Bronchial epithelial cell (primary cell): ENCODE data around the gene SH3TC2. TPM values are rescaled to one million over a fixed set of nuclear protein-coding genes. Genes with fewer than 3 reads are reported as not detected.
A peak's percentile ranks its signal among the peaks of the same experiment; 100 is the strongest.

Source experiments
- DNase-seq: peaks from one replicate; pipeline ENCODE4 v3.0.0-alpha.2; 2010; ENCODE audit warnings: low read depth
- FAIRE-seq: peaks from 2 replicates; lab custom pipeline; 2011; peaks lifted over from hg19 to GRCh38; lab: Jason Lieb, UNC
- H3K27me3 ChIP-seq: 2 replicates; pipeline ENCODE4 v1.5.1; 2011; ENCODE audit warnings: low read length; ENCODE audit not compliant: control insufficient read depth, insufficient read depth
- H3K36me3 ChIP-seq: 2 replicates; pipeline ENCODE4 v1.5.1; 2011; ENCODE audit warnings: low read length; ENCODE audit not compliant: control insufficient read depth, insufficient read depth
- H3K4me3 ChIP-seq: 2 replicates; pipeline ENCODE4 v1.5.1; 2011; ENCODE audit warnings: mild to moderate bottlenecking, low read depth, low read length, control low read depth
- CTCF ChIP-seq: IDR thresholded peaks from 2 replicates; pipeline ENCODE4 v1.5.1; 2011; ENCODE audit warnings: mild to moderate bottlenecking, moderate library complexity, low read length, control low read depth, inconsistent platforms; ENCODE audit not compliant: insufficient read depth, severe bottlenecking
- total RNA-seq: library from RNA; depleted of rRNA; stranded (reverse); fragments of >200 nt; gene quantifications from 2 replicates; pipeline ENCODE4 v1.2.1, GENCODE V29; 2014

SH3TC2 gene
- total RNA-seq, 1 donor from 2014 or later, result 4.7 TPM

DNA sequence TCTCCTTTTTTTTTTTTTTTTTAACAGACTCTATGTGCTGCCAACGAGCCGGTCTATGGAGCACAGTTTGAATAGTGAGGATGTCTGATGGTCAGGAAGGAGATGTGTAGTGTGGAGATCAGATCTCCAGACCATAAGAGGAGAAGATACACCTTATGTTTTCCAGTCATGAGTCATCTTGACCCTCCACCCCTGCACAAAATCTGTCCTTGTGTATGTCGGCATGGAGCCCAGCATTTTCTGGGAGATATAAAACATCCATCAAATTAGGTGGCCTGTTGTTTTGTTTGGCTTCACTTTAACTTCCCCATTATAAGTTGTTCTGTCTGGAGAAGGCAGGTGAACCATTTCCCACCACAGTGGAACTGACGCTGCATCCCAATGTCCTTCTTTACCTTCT, 19.2 kb downstream of the SH3TC2 start:
- Histone ChIP-seq H3K27me3 (no peaks in the 10 kb centered on the region), H3K36me3 (no peaks in the 10 kb centered on the region)
- no peak for FAIRE-seq

GRCh38 chr5:149042865-149043264, 20.0 kb downstream of the SH3TC2 start:
- Histone ChIP-seq H3K36me3 (no peaks in the 10 kb centered on the region), H3K27me3 (no peaks in the 10 kb centered on the region), H3K4me3 (no peak overlapping the region)
- DNase-seq (no peak), FAIRE-seq (no peak)
- TF ChIP-seq CTCF, result no peak

More for the DNA sequence above, 19.2 kb downstream of the SH3TC2 start:
- no peak for TF ChIP-seq CTCF
- no peak overlapping the region for H3K4me3 ChIP-seq
- no peak for DNase-seq

- Histone ChIP-seq H3K36me3 (no peaks in the 10 kb centered on the region), H3K27me3 (no peaks in the 10 kb centered on the region), H3K4me3 (no peak overlapping the region)
- DNase-seq (no peak), FAIRE-seq (no peak)
- TF ChIP-seq CTCF, result no peak
These were observed 21.6 kb downstream of the SH3TC2 start for GRCh38 chr5:149041242-149041641.

DNA sequence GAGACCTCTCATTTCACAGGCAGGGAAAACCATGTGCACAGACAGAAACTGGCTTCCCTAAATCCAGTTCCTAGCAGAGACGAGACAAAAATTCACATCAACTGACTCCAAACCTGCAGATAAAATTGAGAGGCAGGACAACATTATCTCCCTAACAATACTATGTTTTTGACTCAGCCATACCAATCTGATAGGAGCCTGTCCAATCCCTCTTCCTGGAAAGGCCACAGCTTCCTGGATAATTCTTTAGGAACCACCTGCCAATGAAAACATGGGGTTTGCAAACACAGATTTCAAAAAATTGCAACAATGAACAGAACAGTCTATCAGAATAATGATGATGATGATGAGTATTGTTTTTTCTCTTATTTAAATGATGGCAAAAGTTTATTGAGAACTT, 22.4 kb downstream of the SH3TC2 start:
- Histone ChIP-seq H3K36me3 (no peaks in the 10 kb centered on the region), H3K27me3 (no peaks in the 10 kb centered on the region), H3K4me3 (no peak overlapping the region)
- FAIRE-seq (no peak), DNase-seq (no peak)
- no peak for TF ChIP-seq CTCF

DNA sequence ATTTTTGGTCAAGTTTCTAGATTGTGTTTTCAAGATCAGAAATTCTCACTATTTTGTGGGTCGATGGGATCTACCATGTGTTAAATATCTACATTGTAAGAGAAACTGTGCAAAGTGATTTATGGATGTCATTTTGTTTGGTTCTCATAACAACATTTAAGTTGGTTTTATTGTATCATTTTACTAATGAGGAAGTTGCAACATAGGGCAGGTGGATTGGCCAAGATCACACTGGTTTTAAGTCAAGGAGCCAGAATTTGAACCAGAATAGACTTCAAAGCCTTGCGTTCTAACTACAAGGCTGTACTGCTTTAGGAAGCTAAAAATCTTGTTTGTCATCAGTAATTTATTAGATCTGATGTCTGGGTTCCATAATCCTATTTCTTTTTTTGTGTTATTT, 23.4 kb downstream of the SH3TC2 start:
- H3K27me3 ChIP-seq, result no peaks in the 10 kb centered on the region
- FAIRE-seq, result no peak
- no peaks in the 10 kb centered on the region for H3K36me3 ChIP-seq
- no peak for DNase-seq
- H3K4me3 ChIP-seq, result no peak overlapping the region
- TF ChIP-seq CTCF, result no peak

DNA sequence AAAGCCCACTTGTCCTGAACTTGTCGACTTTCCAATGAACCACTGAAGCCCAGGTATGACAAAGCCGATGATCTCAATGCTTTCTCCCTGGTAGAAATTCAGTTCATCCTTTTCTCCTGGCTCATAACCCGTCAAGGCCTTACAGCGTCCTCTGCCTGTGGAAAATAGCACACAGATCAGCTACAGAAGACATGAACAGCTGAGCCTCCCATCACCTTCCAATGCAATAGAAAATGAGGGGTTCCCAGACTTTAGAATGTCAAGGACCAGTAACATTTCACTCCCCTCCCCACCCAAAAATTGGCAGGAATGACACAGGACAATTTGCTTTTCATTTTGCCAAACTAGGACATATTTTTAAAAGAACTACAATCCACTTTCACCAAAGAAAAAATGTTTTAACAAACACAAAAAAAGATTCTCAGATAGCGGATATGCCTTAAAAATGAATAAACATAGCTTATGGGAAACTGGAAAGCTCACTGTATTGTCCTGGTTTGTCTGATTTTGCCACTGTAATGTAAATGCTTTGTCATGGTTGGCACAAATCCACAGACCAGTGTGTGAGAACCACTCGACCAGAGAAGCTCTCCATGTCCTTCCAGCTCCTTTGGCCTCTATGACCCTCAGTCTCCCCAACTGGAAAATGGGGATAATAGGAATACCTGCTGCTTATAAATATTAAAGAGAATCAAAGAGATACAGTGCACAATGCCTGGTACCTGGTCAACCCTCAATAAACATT, 24.4 kb downstream of the SH3TC2 start:
- H3K27me3 ChIP-seq, result no peaks in the 10 kb centered on the region
- H3K36me3 ChIP-seq, result no peaks in the 10 kb centered on the region
- TF ChIP-seq CTCF, result no peak
- no peak for DNase-seq
- peak; percentile 47 for FAIRE-seq
- no peak overlapping the region for H3K4me3 ChIP-seq
